ENCODE results near the gene SEBOX.

SEBOX gene

DNA sequence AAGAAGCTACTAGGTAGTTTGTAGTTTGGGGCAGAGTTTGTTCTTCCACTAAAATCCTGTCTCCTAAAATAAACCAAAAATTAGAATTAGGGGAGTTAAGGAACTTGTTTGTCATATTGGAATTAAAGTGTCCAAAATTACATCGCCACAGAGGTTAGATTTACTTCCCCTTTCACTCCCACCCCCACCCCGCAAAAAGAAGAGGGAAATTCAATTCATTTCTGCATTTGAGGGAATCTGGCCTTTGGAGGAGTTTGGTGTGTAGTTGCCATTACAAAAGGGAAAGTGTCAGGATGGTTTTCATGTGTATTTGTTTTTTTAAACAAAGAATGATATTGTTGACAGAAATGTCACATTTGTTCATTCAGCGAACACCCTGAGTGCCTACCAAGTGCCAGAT lies 40.2 kb downstream of the SEBOX start:
- peak overlapping the region; percentile 34; the same call in 1 of the 2 replicates for H3K4me2 ChIP-seq (ENCODE audit: low read length)
- peaks cover 78% of the 10 kb centered on the region for H3K79me2 ChIP-seq (ENCODE audit: control insufficient read depth, low read length)

GRCh38 chr17:28324267-28324745 lies 40.7 kb downstream of the SEBOX start:
- Histone ChIP-seq H3K27me3 (ENCODE audit: control insufficient read depth, low read length) (no peaks in the 10 kb centered on the region), H3K27ac (ENCODE audit: low read depth, low read length) (no peak overlapping the region), H3F3A (ENCODE audit: control insufficient read depth, insufficient read depth) (peaks cover 20% of the 10 kb centered on the region), H3K4me2 (ENCODE audit: low read length) (peak overlapping the region; percentile 34; the same call in 1 of the 2 replicates), H3K36me3 (ENCODE audit: control insufficient read depth, low read length) (peaks cover 92% of the 10 kb centered on the region), H3K4me3 (ENCODE audit: low read length) (no peak overlapping the region), H3K9me2 (replicated peaks; ENCODE audit: control insufficient read depth, low read length) (no peaks in the 10 kb centered on the region), H4K20me1 (ENCODE audit: control insufficient read depth, insufficient read depth, low read depth, low read length) (peaks cover 37% of the 10 kb centered on the region), H3K79me2 (ENCODE audit: control insufficient read depth, low read length) (peaks cover 83% of the 10 kb centered on the region), H3K9me3 (ENCODE audit: control insufficient read depth, insufficient read depth, low read length) (no peaks in the 10 kb centered on the region), H3K4me1 (ENCODE audit: control insufficient read depth, low read length) (peaks cover 49% of the 10 kb centered on the region)
- no peak for TF ChIP-seq EZH2phosphoT487 (IDR thresholded peaks at IDR 0.05; ENCODE audit: borderline replicate concordance, low read length)
- TF ChIP-seq, protein P1, sequence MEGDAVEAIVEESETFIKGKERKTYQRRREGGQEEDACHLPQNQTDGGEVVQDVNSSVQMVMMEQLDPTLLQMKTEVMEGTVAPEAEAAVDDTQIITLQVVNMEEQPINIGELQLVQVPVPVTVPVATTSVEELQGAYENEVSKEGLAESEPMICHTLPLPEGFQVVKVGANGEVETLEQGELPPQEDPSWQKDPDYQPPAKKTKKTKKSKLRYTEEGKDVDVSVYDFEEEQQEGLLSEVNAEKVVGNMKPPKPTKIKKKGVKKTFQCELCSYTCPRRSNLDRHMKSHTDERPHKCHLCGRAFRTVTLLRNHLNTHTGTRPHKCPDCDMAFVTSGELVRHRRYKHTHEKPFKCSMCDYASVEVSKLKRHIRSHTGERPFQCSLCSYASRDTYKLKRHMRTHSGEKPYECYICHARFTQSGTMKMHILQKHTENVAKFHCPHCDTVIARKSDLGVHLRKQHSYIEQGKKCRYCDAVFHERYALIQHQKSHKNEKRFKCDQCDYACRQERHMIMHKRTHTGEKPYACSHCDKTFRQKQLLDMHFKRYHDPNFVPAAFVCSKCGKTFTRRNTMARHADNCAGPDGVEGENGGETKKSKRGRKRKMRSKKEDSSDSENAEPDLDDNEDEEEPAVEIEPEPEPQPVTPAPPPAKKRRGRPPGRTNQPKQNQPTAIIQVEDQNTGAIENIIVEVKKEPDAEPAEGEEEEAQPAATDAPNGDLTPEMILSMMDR (IDR thresholded peaks at IDR 0.05; ENCODE audit: low read depth, low read length, poor library complexity, severe bottlenecking) = no peak

More for the DNA sequence above, 40.2 kb downstream of the SEBOX start:
- TF ChIP-seq EZH2phosphoT487 (IDR thresholded peaks at IDR 0.05; ENCODE audit: borderline replicate concordance, low read length) = no peak
- TF ChIP-seq, protein P1 (IDR thresholded peaks at IDR 0.05; ENCODE audit: low read depth, low read length, poor library complexity, severe bottlenecking) = no peak
- H3K4me3 ChIP-seq (ENCODE audit: low read length) = no peak overlapping the region
- no peaks in the 10 kb centered on the region for H3K9me3 ChIP-seq (ENCODE audit: control insufficient read depth, insufficient read depth, low read length)
- no peak overlapping the region for H3K27ac ChIP-seq (ENCODE audit: low read depth, low read length)
- H3K36me3 ChIP-seq (ENCODE audit: control insufficient read depth, low read length) = peaks cover 90% of the 10 kb centered on the region
- H3K27me3 ChIP-seq (ENCODE audit: control insufficient read depth, low read length) = no peaks in the 10 kb centered on the region
- peaks cover 37% of the 10 kb centered on the region for H4K20me1 ChIP-seq (ENCODE audit: control insufficient read depth, insufficient read depth, low read depth, low read length)
- H3K4me1 ChIP-seq (ENCODE audit: control insufficient read depth, low read length) = peaks cover 49% of the 10 kb centered on the region
- no peaks in the 10 kb centered on the region for H3K9me2 ChIP-seq (replicated peaks; ENCODE audit: control insufficient read depth, low read length)
- peaks cover 20% of the 10 kb centered on the region for H3F3A ChIP-seq (ENCODE audit: control insufficient read depth, insufficient read depth)

DNA sequence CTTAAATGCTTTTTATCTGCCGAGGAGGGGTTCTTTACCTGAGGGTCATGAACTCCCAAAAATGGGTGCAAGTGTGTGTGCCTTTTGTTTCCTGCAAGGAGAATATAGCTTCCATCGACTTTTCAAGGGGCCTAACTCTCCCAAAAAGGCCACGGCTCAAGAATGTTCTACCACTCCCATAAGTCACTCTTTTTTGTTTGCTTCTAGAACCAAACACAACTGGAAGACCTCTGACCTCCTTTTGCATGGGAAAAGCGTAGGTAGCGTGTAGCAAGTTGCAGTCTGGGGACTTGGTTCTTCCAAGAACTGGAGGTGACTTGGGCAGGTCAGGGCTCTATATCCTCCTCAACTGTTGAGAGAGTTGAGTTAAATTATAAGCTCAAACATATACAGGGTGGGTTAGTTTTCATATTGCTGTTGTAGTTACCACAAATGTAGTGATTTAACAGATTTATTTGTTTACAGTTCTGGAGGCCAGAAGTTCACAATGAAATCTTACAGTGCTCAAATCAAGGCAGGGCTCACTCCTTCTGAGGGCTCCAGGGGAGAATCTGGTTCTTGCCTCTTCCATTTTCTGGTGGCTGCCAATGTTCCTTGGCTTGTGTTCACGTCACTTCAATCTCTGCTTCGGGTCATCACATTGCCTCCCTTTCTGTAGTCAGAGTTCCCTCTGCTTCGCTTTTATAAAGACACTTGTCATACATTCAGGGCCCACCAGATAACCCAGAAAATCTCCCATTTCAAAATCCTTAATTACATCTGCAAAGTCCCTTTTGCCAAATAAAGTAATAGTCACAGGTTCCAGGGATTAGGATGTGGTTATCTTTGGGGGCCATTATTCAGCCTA lies 44.6 kb downstream of the SEBOX start:
- Histone ChIP-seq H4K20me1 (ENCODE audit: control insufficient read depth, insufficient read depth, low read depth, low read length) (peaks cover 32% of the 10 kb centered on the region), H3K4me1 (ENCODE audit: control insufficient read depth, low read length) (peaks cover 62% of the 10 kb centered on the region), H3K9me3 (ENCODE audit: control insufficient read depth, insufficient read depth, low read length) (no peaks in the 10 kb centered on the region), H3K27ac (ENCODE audit: low read depth, low read length) (peak overlapping the region; percentile 74), H3K4me3 (ENCODE audit: low read length) (peak overlapping the region; percentile 82), H3K9me2 (replicated peaks; ENCODE audit: control insufficient read depth, low read length) (no peaks in the 10 kb centered on the region), H3K79me2 (ENCODE audit: control insufficient read depth, low read length) (peaks cover 83% of the 10 kb centered on the region), H3F3A (ENCODE audit: control insufficient read depth, insufficient read depth) (0 out of 2 replicates have a peak, but pooled peaks cover 4% of the 10 kb centered on the region), H3K4me2 (ENCODE audit: low read length) (peak overlapping the region; percentile 80), H3K27me3 (ENCODE audit: control insufficient read depth, low read length) (no peaks in the 10 kb centered on the region), H3K36me3 (ENCODE audit: control insufficient read depth, low read length) (peaks cover 59% of the 10 kb centered on the region)
- TF ChIP-seq, protein P1 (IDR thresholded peaks at IDR 0.05; ENCODE audit: low read depth, low read length, poor library complexity, severe bottlenecking) = no peak
- TF ChIP-seq EZH2phosphoT487 (IDR thresholded peaks at IDR 0.05; ENCODE audit: borderline replicate concordance, low read length) = no peak

Data from DOHH2 (cell line).